Erythroblast (primary cell): ENCODE data around the gene RAB8A.

Experiments
- GATA1 ChIP-seq: IDR thresholded peaks from 2 replicates; pipeline ENCODE4 v1.6.1; 2011; ENCODE audit warnings: low read depth, mild to moderate bottlenecking, control low read depth, low read length, moderate library complexity
- POLR2A ChIP-seq: IDR thresholded peaks from 2 replicates; pipeline ENCODE4 v1.6.1; 2011; ENCODE audit warnings: mild to moderate bottlenecking, low read length

DNA sequence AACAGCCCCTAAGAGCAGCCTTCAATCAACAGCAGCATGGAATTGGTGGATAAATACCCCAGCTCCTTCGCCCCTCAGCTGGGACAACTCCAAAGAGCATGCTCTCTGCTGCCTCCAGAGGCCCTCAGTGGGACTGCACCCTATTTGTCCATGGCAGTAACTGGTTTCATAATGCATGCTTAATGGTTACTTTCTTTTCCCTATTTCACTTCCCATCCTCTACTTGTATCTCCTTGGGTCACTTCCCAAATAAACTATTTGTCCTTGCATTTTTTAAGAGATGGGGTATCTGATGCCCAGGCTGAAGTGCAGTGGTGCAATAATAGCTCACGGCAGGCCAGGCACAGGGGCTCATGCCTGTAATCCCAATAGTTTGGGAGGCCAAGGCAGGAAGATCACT is 48.9 kb upstream of the RAB8A start:
- TF ChIP-seq POLR2A (no peak), GATA1 (no peak)
